K562 (cell line): ENCODE data around the gene TK1. TPM values are rescaled to one million over a fixed set of nuclear protein-coding genes. Genes with fewer than 3 reads are reported as not detected.

Experiments
- CAMTA2 ChIP-seq: fragments of 250-450 bp; sonication (Bioruptor Pico); conservative IDR thresholded peaks from 2 replicates; pipeline ENCODE4 v1.5.1; 2022
- CSDE1 ChIP-seq, 2 experiments: fragments of 450-650 bp; IDR thresholded peaks; 2 replicates each; pipeline ENCODE4 v1.6.1; 2016; ENCODE audit warnings: mild to moderate bottlenecking in 1 of 2
- EHMT2 ChIP-seq: fragments of 450-650 bp; IDR thresholded peaks from 2 replicates; pipeline ENCODE4 v1.6.1; 2018; ENCODE audit warnings: antibody characterized with exemption
- ELF4 ChIP-seq: fragments of 450-650 bp; formaldehyde crosslinking; IDR thresholded peaks from 2 replicates; pipeline ENCODE4 v1.4.0; 2022; ENCODE audit warnings: missing genetic modification characterization
- FOXP1 ChIP-seq: sonication (generic); formaldehyde crosslinking; IDR thresholded peaks from 2 replicates; pipeline ENCODE4 v1.8.0; 2022; ENCODE audit warnings: mild to moderate bottlenecking, missing genetic modification reagents
- GABPA ChIP-seq: fragments of 200-800 bp; sonication (Bioruptor generic); conservative IDR thresholded peaks from 2 replicates; pipeline ENCODE4 v1.6.1; 2016; ENCODE audit warnings: low read depth, missing genetic modification characterization, missing compliant biosample characterization
- HDAC1 ChIP-seq, 2 experiments: fragments of 450-650 bp; IDR thresholded peaks; 2 replicates each; pipeline ENCODE4 v1.6.1; 2016 to 2017; ENCODE audit warnings: inconsistent platforms in 1 of 2, mild to moderate bottlenecking in 1 of 2, moderate library complexity in 1 of 2
- HDAC8 ChIP-seq: fragments of 450-650 bp; IDR thresholded peaks from 2 replicates; pipeline ENCODE4 v1.6.1; 2016; ENCODE audit warnings: mild to moderate bottlenecking, missing genetic modification characterization, moderate library complexity, missing compliant biosample characterization
- JUN ChIP-seq, 2 experiments: sonication (generic) in 1 of 2; formaldehyde crosslinking in 1 of 2; IDR thresholded peaks; 2 replicates each; pipeline versions ENCODE4 v1.6.1 to v1.8.0; 2012 to 2022; ENCODE audit warnings: borderline replicate concordance in 2 of 2, mild to moderate bottlenecking in 2 of 2, improper control_type of control experiment in 1 of 2, low read depth in 1 of 2, low read length in 1 of 2, missing genetic modification reagents in 1 of 2
- MAFF ChIP-seq: IDR thresholded peaks from 2 replicates; pipeline ENCODE4 v1.6.1; 2012; ENCODE audit warnings: low read length, improper control_type of control experiment
- MAFK ChIP-seq: IDR thresholded peaks from 2 replicates; pipeline ENCODE4 v1.6.1; 2011; ENCODE audit warnings: low read length, improper control_type of control experiment
- MYNN ChIP-seq, 2 experiments: sonication (generic); formaldehyde crosslinking in 1 of 2; IDR thresholded peaks; 2 replicates each; pipeline versions ENCODE4 v1.5.0 to v1.6.1; 2016 to 2020; ENCODE audit warnings: antibody characterized with exemption in 1 of 2, missing genetic modification reagents in 1 of 2
- NCOA4 ChIP-seq: fragments of 450-650 bp; IDR thresholded peaks from 2 replicates; pipeline ENCODE4 v1.6.1; 2018; ENCODE audit warnings: mild to moderate bottlenecking; ENCODE audit not compliant: partially characterized antibody
- NRF1 ChIP-seq, 2 experiments: fragments of 450-650 bp; IDR thresholded peaks in 1 of 2; conservative IDR thresholded peaks in 1 of 2; 2 replicates each; pipeline ENCODE4 v1.6.1; 2014; ENCODE audit warnings: mild to moderate bottlenecking in 2 of 2
- RBM14 ChIP-seq: fragments of 200-400 bp; formaldehyde crosslinking; IDR thresholded peaks from 2 replicates; pipeline ENCODE4 v1.6.1; 2018; ENCODE audit warnings: low read depth, mild to moderate bottlenecking, low read length, moderate library complexity, borderline replicate concordance; ENCODE audit not compliant: insufficient read depth
- RFX1 ChIP-seq: fragments of 450-650 bp; IDR thresholded peaks from 2 replicates; pipeline ENCODE4 v1.6.1; 2016; ENCODE audit warnings: mild to moderate bottlenecking, moderate library complexity
- SRSF3 ChIP-seq: fragments of 200-400 bp; formaldehyde crosslinking; IDR thresholded peaks from 2 replicates; pipeline ENCODE4 v1.6.1; 2016; ENCODE audit warnings: mild to moderate bottlenecking, low read length, moderate library complexity; ENCODE audit not compliant: insufficient read depth
- TAL1 ChIP-seq: fragments of 450-650 bp; IDR thresholded peaks from 2 replicates; pipeline ENCODE4 v1.6.1; 2016; ENCODE audit warnings: mild to moderate bottlenecking
- TFAM ChIP-seq: fragments of 250-450 bp; sonication (Bioruptor Pico); conservative IDR thresholded peaks from 2 replicates; pipeline ENCODE4 v1.5.0; 2021; ENCODE audit warnings: mild to moderate bottlenecking, moderate library complexity
- ZKSCAN8 ChIP-seq: fragments of 200-800 bp; sonication (Bioruptor generic); IDR thresholded peaks from 2 replicates; pipeline ENCODE4 v1.6.1; 2016; ENCODE audit warnings: missing genetic modification characterization, missing compliant biosample characterization
- ZNF316 ChIP-seq: fragments of 450-650 bp; IDR thresholded peaks from 2 replicates; pipeline ENCODE4 v1.6.1; 2016
- ZNF57 ChIP-seq: fragments of 450-650 bp; formaldehyde crosslinking; IDR thresholded peaks from 2 replicates; pipeline ENCODE4 v1.4.0; 2020; ENCODE audit warnings: mild to moderate bottlenecking, moderate library complexity
- ZNF696 ChIP-seq: fragments of 250-450 bp; sonication (Bioruptor Pico); conservative IDR thresholded peaks from 2 replicates; pipeline ENCODE4 v1.4.0; 2020; ENCODE audit warnings: mild to moderate bottlenecking, moderate library complexity
- polyA plus RNA-seq, 8 experiments: library from polyadenylated mRNA; depleted of rRNA in 4 of 8; stranded (reverse) in 5 of 8; unstranded in 3 of 8; fragments of >200 nt; fragmentation: Nextera tagmentation in 2 of 8; fragmentation: Illumina TruSeq in 1 of 8; extraction: Ambion mirVana in 2 of 8; extraction: Trizol in 1 of 8; gene quantifications; 2 replicates each; pipeline versions ENCODE4 v1.2.1 to v1.2.3, GENCODE V29; 2011 to 2014; ENCODE audit warnings: inconsistent platforms in 1 of 8, missing spikeins in 1 of 8
- total RNA-seq, 7 experiments: library from RNA; depleted of rRNA in 6 of 7; stranded (reverse); fragments of >200 nt in 6 of 7; fragmentation: Illumina TruSeq in 2 of 7; extraction: Trizol in 2 of 7; gene quantifications; 2 replicates each; pipeline versions ENCODE4 v1.2.1 to v1.2.3, GENCODE V29; 2011 to 2021; ENCODE audit warnings: low replicate concordance in 1 of 7
- TF ChIP-seq, protein P1 (sequence below): fragments of 450-650 bp; IDR thresholded peaks from 2 replicates; pipeline ENCODE4 v1.6.1; 2014; ENCODE audit warnings: low read depth, mild to moderate bottlenecking, moderate library complexity, borderline replicate concordance
- TF ChIP-seq, protein P2 (sequence below): fragments of 450-650 bp; formaldehyde crosslinking; IDR thresholded peaks from 2 replicates; pipeline ENCODE4 v1.4.0; 2020; ENCODE audit warnings: mild to moderate bottlenecking
- TF ChIP-seq, protein P3 (sequence below): sonication (generic); formaldehyde crosslinking; IDR thresholded peaks from 2 replicates; pipeline ENCODE4 v1.8.1; 2023; ENCODE audit warnings: mild to moderate bottlenecking, missing genetic modification reagents, moderate library complexity
- TF ChIP-seq, protein P4 (sequence below): sonication (generic); formaldehyde crosslinking; IDR thresholded peaks from 2 replicates; pipeline ENCODE4 v1.9.0; 2022; ENCODE audit warnings: mild to moderate bottlenecking, missing genetic modification reagents

Gene TK1
- total and polyA plus RNA-seq, 9 of the 15 experiments (the other 6 are each of a cell fraction or from before 2014, with no cell fraction given) = 8.4 to 280 (median 103) TPM

DNA sequence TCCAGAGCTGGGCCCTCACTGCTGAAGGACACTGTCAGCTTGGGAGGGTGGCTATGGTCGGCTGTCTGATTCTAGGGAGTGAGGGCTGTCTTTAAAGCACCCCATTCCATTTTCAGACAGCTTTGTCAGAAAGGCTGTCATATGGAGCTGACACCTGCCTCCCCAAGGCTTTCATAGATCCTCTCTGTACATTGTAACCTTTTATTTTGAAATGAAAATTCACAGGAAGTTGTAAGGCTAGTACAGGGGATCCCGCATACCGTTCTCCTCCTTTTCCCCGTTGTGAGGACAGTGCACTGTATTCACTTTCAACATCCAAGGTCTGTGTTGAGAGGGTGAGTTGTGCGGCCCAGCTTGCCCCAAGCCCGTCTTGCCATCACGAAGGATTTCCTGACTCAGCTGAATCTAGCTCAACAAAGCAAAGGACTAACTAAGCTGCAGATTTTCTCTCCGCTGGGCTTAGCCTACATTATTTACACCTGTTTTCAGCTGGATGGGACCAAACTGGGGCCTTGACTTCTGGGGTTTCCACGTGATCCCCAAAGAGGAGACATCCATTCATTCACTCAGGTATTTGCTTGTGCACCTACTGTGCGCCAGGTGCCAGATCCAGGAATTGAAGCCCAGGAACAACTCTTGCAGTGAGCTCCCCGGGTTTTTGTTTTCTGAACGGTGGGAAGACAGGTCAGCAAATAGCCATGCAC, 39.4 kb upstream of the TK1 start (continued):
- TF ChIP-seq, protein P1, sequence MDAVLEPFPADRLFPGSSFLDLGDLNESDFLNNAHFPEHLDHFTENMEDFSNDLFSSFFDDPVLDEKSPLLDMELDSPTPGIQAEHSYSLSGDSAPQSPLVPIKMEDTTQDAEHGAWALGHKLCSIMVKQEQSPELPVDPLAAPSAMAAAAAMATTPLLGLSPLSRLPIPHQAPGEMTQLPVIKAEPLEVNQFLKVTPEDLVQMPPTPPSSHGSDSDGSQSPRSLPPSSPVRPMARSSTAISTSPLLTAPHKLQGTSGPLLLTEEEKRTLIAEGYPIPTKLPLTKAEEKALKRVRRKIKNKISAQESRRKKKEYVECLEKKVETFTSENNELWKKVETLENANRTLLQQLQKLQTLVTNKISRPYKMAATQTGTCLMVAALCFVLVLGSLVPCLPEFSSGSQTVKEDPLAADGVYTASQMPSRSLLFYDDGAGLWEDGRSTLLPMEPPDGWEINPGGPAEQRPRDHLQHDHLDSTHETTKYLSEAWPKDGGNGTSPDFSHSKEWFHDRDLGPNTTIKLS = no peak
- peak; percentile 88 for TF ChIP-seq ZNF316
- no peak for TF ChIP-seq ELF4 (CRISPR knock-in tag)
- no peak for TF ChIP-seq RFX1
- TF ChIP-seq, protein P2, sequence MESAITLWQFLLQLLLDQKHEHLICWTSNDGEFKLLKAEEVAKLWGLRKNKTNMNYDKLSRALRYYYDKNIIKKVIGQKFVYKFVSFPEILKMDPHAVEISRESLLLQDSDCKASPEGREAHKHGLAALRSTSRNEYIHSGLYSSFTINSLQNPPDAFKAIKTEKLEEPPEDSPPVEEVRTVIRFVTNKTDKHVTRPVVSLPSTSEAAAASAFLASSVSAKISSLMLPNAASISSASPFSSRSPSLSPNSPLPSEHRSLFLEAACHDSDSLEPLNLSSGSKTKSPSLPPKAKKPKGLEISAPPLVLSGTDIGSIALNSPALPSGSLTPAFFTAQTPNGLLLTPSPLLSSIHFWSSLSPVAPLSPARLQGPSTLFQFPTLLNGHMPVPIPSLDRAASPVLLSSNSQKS = no peak
- no peak for TF ChIP-seq GABPA (tag)
- TF ChIP-seq JUN (IDR thresholded peaks at IDR 0.05; ENCODE audit: borderline replicate concordance, low read depth, low read length) = no peak
- no peak for TF ChIP-seq JUN (CRISPR knock-in tag; IDR thresholded peaks at IDR 0.05; ENCODE audit: borderline replicate concordance)
- TF ChIP-seq CSDE1 (IDR thresholded peaks at IDR 0.05) = no peak
- peak; percentile 56 for TF ChIP-seq MYNN (IDR thresholded peaks at IDR 0.05)
- TF ChIP-seq MYNN (CRISPR knock-in tag; IDR thresholded peaks at IDR 0.05) = no peak
- no peak for TF ChIP-seq EHMT2
- no peak for TF ChIP-seq ZNF696 (CRISPR knock-in tag)
- no peak for TF ChIP-seq NRF1 (conservative IDR thresholded peaks at IDR 0.05 in 1 of 2, IDR thresholded peaks at IDR 0.05 in 1 of 2)
- TF ChIP-seq TAL1 = no peak
- peak; percentile 58; the same call in 1 of the 2 replicates for TF ChIP-seq MAFK
- TF ChIP-seq TFAM (CRISPR knock-in tag) = no peak
- no peak for TF ChIP-seq RBM14
- TF ChIP-seq, protein P3, sequence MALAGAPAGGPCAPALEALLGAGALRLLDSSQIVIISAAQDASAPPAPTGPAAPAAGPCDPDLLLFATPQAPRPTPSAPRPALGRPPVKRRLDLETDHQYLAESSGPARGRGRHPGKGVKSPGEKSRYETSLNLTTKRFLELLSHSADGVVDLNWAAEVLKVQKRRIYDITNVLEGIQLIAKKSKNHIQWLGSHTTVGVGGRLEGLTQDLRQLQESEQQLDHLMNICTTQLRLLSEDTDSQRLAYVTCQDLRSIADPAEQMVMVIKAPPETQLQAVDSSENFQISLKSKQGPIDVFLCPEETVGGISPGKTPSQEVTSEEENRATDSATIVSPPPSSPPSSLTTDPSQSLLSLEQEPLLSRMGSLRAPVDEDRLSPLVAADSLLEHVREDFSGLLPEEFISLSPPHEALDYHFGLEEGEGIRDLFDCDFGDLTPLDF (CRISPR knock-in tag) = no peak
- no peak for TF ChIP-seq ZKSCAN8 (CRISPR knock-in tag)
- no peak for TF ChIP-seq SRSF3
- TF ChIP-seq HDAC8 (tag) = no peak
- peak; percentile 61 for TF ChIP-seq MAFF
- no peak for TF ChIP-seq HDAC1 (IDR thresholded peaks at IDR 0.05)
- TF ChIP-seq ZNF57 (CRISPR knock-in tag) = no peak
- no peak for TF ChIP-seq NCOA4
- TF ChIP-seq, protein P4, sequence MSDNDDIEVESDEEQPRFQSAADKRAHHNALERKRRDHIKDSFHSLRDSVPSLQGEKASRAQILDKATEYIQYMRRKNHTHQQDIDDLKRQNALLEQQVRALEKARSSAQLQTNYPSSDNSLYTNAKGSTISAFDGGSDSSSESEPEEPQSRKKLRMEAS (CRISPR knock-in tag) = no peak
- no peak for TF ChIP-seq CAMTA2 (CRISPR knock-in tag)
- TF ChIP-seq FOXP1 (CRISPR knock-in tag) = no peak
